Left lung (tissue), 10 donors: Measurements from ENCODE around the gene KSR1. TPM values are rescaled to one million over a fixed set of nuclear protein-coding genes. Genes with fewer than 3 reads are reported as not detected.
A peak's percentile ranks its signal among the peaks of the same experiment; 100 is the strongest.

Experiments
- ATAC-seq: fragments of 200-7000 bp; cut with Tn5 transposase; one replicate; pipeline ENCODE4 v1.9.1; 2020; ENCODE audit warnings: moderate library complexity
- DNase-seq, 4 donors: peaks; one replicate each; pipeline ENCODE4 v3.0.0-alpha.2; 2013 to 2020
- H3K27ac ChIP-seq, 2 donors: fragments of 200-600 bp; sonication (generic) in 1 of 2; one replicate each; pipeline versions ENCODE4 v1.5.0 to v1.8.0; 2020 to 2021
- H3K27me3 ChIP-seq, 2 donors: fragments of 200-600 bp; sonication (generic) in 1 of 2; one replicate each; pipeline versions ENCODE4 v1.5.0 to v1.8.0; 2020 to 2021
- H3K36me3 ChIP-seq, 2 donors: fragments of 200-600 bp; sonication (generic) in 1 of 2; one replicate each; pipeline versions ENCODE4 v1.5.0 to v1.8.0; 2020 to 2021
- H3K4me1 ChIP-seq, 2 donors: fragments of 200-600 bp; one replicate each; pipeline ENCODE4 v1.8.0; 2021
- H3K4me3 ChIP-seq, 2 donors: fragments of 200-600 bp; sonication (generic) in 1 of 2; one replicate each; pipeline versions ENCODE4 v1.5.0 to v1.8.0; 2020 to 2021; ENCODE audit warnings: mild to moderate bottlenecking in 1 of 2
- H3K9me3 ChIP-seq, 2 donors: fragments of 200-600 bp; sonication (generic) in 1 of 2; one replicate each; pipeline versions ENCODE4 v1.5.0 to v1.8.0; 2020 to 2021
- intact Hi-C, 2 donors: fragments of 100-400 bp; cut with DNase I; formaldehyde crosslinking; loops; one replicate each; pipeline versions ENCODE4 v1.11.2 to v1.14.2; 2022
- polyA plus RNA-seq, 6 donors: library from polyadenylated mRNA; unstranded; fragments of 120-200 nt; gene quantifications; one replicate each; pipeline ENCODE4 v1.2.1, GENCODE V29; 2013; ENCODE audit not compliant: insufficient read length in 6 of 6
- total RNA-seq, 2 donors: library from RNA; stranded (reverse); fragmentation: NEBNext Ultra II Directional; extraction: Animal tissue kit (Norgen Biotek cat#: 25700); gene quantifications; one replicate each; pipeline ENCODE4 v1.2.1, GENCODE V29; 2021
- TF ChIP-seq, protein P1 (sequence below), 2 donors: fragments of 200-600 bp; sonication (generic) in 1 of 2; IDR thresholded peaks; one replicate each; pipeline versions ENCODE4 v1.5.0 to v1.8.0; 2021; ENCODE audit warnings: antibody characterized with exemption in 2 of 2
- donor health status: DM: no; HTN: yes; CAD: no.
- donor health status: DM: no; HTN: no; CAD: no.

KSR1 gene
- total and polyA plus RNA-seq, 8 donors: 35.0 to 70.0 (median 62.5) TPM

DNA sequence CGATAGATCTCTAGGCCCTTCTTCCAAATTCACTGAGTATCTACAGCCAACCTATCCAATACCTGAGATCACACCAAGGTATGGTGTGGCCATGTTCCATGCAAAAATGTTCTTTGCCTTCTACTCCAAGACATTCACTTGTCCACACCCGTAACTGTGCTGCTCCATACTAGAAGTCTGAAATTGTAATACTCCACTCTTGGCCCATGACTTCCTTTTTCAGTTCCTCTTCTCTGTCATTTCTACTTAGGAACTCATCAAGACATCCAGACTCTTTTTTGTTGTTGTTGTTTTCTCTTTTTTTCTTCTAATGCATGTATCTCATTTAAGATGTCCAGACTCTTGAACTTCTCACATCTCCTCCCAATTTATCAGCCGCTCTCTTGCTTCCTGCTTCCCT is 42.5 kb upstream of the KSR1 start:
- Histone ChIP-seq H3K36me3 (no peaks in the 10 kb centered on the region), H3K27ac (peak overlapping the region in 1 of 2 donors; percentile 41), H3K4me3 (no peak overlapping the region), H3K9me3 (no peaks in the 10 kb centered on the region), H3K27me3 (no peaks in the 10 kb centered on the region), H3K4me1 (peaks cover 0 to 18% of the 10 kb centered on the region in 2 donors)
- intact Hi-C loops: no loop called here
- TF ChIP-seq, protein P1, sequence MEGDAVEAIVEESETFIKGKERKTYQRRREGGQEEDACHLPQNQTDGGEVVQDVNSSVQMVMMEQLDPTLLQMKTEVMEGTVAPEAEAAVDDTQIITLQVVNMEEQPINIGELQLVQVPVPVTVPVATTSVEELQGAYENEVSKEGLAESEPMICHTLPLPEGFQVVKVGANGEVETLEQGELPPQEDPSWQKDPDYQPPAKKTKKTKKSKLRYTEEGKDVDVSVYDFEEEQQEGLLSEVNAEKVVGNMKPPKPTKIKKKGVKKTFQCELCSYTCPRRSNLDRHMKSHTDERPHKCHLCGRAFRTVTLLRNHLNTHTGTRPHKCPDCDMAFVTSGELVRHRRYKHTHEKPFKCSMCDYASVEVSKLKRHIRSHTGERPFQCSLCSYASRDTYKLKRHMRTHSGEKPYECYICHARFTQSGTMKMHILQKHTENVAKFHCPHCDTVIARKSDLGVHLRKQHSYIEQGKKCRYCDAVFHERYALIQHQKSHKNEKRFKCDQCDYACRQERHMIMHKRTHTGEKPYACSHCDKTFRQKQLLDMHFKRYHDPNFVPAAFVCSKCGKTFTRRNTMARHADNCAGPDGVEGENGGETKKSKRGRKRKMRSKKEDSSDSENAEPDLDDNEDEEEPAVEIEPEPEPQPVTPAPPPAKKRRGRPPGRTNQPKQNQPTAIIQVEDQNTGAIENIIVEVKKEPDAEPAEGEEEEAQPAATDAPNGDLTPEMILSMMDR (IDR thresholded peaks at IDR 0.05): no peak
- ATAC-seq: peak; percentile 54
- DNase-seq: no peak

DNA sequence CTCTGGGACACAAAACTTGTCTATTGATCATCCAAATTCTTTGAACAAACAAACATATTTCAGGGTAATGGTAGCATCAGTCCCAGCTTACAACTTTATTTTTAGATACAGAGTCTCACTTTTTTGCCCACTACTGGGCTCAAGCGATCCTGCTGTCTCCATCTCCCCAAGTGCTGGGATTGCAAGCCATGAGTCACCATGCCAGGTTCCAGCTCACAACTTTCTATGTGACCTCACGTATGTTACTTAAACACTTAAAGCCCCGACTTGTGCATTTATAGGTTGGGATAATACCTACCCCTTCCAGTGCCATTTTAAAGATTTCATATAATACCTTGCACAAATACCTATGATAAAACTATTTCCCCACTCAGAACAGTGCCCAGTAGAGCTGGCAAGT is 42.0 kb upstream of the KSR1 start:
- DNase-seq (peak in 1 of 4 donors; percentile 10), ATAC-seq (no peak)
- Histone ChIP-seq H3K9me3 (no peaks in the 10 kb centered on the region), H3K27ac (no peak overlapping the region), H3K27me3 (no peaks in the 10 kb centered on the region), H3K36me3 (no peaks in the 10 kb centered on the region), H3K4me3 (no peak overlapping the region), H3K4me1 (peaks cover 0 to 16% of the 10 kb centered on the region in 2 donors)
- TF ChIP-seq, protein P1 (IDR thresholded peaks at IDR 0.05): no peak
- intact Hi-C loops: no loop called here

DNA sequence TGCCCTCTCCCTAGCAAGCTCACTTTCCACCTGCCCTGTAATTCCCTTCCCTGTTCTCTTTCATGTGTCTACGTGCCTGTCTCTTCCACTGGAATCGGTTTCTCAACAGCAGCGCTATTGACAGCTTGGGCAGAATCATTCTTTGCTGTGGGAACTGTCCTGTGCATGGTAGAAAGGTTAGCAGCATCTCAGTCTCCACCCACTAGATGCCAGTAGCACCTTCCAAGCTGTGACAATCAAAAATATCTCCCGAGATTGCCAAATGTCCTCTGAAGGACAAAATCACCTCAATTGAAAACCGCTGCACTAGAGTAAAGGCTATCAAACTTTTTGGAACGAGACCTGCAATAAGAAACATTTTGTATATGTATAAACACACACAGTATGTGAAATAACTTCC is 41.6 kb upstream of the KSR1 start:
- Histone ChIP-seq H3K4me3 (no peak overlapping the region), H3K27ac (no peak overlapping the region), H3K27me3 (no peaks in the 10 kb centered on the region), H3K9me3 (no peaks in the 10 kb centered on the region), H3K36me3 (no peaks in the 10 kb centered on the region), H3K4me1 (peaks cover 0 to 16% of the 10 kb centered on the region in 2 donors)
- intact Hi-C loops: no loop called here
- ATAC-seq (no peak), DNase-seq (peak in 1 of 4 donors; percentile 4)
- TF ChIP-seq, protein P1 (IDR thresholded peaks at IDR 0.05): no peak

DNA sequence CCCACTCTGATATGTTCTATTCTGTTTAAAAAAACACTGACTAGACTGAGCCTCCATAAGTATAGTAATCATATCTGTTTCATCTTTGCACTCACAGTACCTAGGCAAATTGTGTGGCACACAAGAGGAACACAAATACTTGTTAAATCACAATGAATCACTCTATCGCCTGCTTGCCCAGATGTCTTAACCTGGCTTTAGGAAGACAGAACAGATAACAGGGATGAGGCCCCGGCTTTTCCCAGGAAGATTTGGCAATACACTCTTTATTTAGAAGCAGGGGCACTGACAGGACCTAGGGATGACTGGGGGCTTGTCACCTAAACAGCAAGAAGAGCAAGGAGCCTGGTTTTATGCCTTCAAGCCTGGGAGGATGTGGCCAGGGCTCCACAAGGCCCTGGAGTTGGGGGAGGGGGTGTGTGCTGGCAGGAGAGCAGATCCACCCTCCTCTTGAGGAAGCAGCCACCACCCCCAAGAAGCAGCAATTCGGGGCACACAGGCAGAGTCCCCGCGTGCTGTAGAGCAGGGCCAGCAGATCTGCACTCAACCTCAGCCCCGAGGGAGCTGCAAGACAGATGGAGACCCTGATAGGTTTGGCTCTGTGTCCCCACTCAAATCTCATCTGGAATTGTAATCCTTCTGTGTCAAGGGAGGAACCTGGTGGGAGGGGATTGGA is 41.0 kb upstream of the KSR1 start:
- intact Hi-C loops: no loop called here
- ATAC-seq (no peak), DNase-seq (peak in 1 of 4 donors; percentile 19)
- Histone ChIP-seq H3K4me1 (peaks cover 0 to 16% of the 10 kb centered on the region in 2 donors), H3K4me3 (no peak overlapping the region), H3K27me3 (no peaks in the 10 kb centered on the region), H3K9me3 (no peaks in the 10 kb centered on the region), H3K27ac (no peak overlapping the region), H3K36me3 (no peaks in the 10 kb centered on the region)
- TF ChIP-seq, protein P1 (IDR thresholded peaks at IDR 0.05): no peak

DNA sequence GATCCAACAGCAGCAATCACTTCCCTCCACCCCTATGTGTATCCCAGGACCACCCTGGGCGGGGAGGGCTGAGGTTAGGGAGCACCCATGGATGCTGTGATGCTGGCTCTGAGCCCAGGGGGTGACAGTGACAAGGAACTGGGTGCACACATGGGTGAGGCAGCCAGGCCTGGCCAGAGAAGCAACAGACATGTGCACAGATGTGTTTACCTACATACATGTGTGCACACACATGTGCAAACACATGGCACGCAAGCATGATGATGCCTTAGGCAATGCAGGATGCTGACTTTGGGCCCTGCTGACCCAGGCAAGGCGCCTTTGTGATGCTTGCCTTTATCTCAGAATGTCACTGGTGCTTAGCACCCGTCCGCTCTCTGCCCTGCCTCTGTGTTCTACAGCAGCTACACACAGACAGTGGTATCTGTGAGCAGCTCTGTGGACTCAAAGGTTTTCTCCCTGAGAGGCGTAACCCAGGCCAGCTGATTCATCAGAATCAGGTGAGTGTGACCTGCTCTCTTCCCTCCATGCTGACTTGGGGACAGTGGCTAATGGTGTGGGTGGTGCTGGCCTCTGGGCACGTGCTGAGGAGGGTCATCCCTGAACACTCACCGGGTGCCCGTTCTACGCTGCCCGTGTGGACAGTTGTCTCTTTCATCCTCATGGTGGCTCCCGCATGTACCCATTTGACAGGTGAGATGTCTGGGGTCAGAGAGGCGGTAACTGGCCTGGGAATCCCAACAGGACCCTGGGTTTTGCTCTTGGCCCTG is 38.5 kb upstream of the KSR1 start:
- no peak for ATAC-seq
- Histone ChIP-seq H3K36me3 (no peaks in the 10 kb centered on the region), H3K27ac (no peak overlapping the region), H3K4me1 (peaks cover 0 to 16% of the 10 kb centered on the region in 2 donors), H3K27me3 (no peaks in the 10 kb centered on the region), H3K4me3 (no peak overlapping the region), H3K9me3 (no peaks in the 10 kb centered on the region)
- peak in 1 of 4 donors; percentile 26 for DNase-seq
- TF ChIP-seq, protein P1 (IDR thresholded peaks at IDR 0.05): no peak
- intact Hi-C loops: no loop called here
